Sigmoid colon (tissue), 7 donors: ENCODE results near the gene HERC3. TPM values are rescaled to one million over a fixed set of nuclear protein-coding genes. Genes with fewer than 3 reads are reported as not detected.

ENCODE experiments used
- DNase-seq: peaks from one replicate; pipeline ENCODE4 v3.0.0-alpha.2; 2019
- H3K27ac ChIP-seq, 4 donors: fragments of 200-600 bp; sonication (generic); one replicate each; pipeline ENCODE4 v1.5.1; 2016 to 2019; ENCODE audit warnings: mild to moderate bottlenecking in 1 of 4
- H3K27me3 ChIP-seq, 3 donors: fragments of 200-600 bp; sonication (generic); one replicate each; pipeline ENCODE4 v1.5.1; 2019; ENCODE audit warnings: mild to moderate bottlenecking in 1 of 3
- H3K36me3 ChIP-seq, 4 donors: fragments of 200-600 bp; sonication (generic); one replicate each; pipeline ENCODE4 v1.5.1; 2016 to 2019
- H3K4me1 ChIP-seq, 4 donors: fragments of 200-600 bp; sonication (generic); one replicate each; pipeline ENCODE4 v1.5.1; 2017 to 2019
- H3K4me3 ChIP-seq, 4 donors: fragments of 200-600 bp; sonication (generic); one replicate each; pipeline ENCODE4 v1.5.1; 2017 to 2019; ENCODE audit warnings: mild to moderate bottlenecking in 2 of 4, moderate library complexity in 1 of 4
- H3K9me3 ChIP-seq, 4 donors: fragments of 200-600 bp in 3 of 4; sonication (generic) in 3 of 4; one replicate each; pipeline versions ENCODE4 v1.5.1 to v1.6.1; 2013 to 2019
- CTCF ChIP-seq, 4 experiments: fragments of 450-650 bp in 3 of 4; fragments of 200-600 bp in 1 of 4; IDR thresholded peaks; one replicate each; pipeline ENCODE4 v1.5.1; 2016 to 2019; ENCODE audit warnings: antibody characterized with exemption in 4 of 4, mild to moderate bottlenecking in 3 of 4, moderate library complexity in 2 of 4
- EP300 ChIP-seq, 4 donors: sonication (generic); formaldehyde crosslinking; IDR thresholded peaks; one replicate each; pipeline ENCODE4 v1.6.1; 2017; ENCODE audit warnings: antibody characterized with exemption in 4 of 4
- POLR2A ChIP-seq, 2 donors: fragments of 450-650 bp; IDR thresholded peaks; one replicate each; pipeline ENCODE4 v1.6.1; 2016; ENCODE audit warnings: antibody characterized with exemption in 2 of 2, mild to moderate bottlenecking in 2 of 2, moderate library complexity in 2 of 2
- POLR2AphosphoS5 ChIP-seq, 4 donors: sonication (generic); formaldehyde crosslinking; IDR thresholded peaks; one replicate each; pipeline ENCODE4 v1.6.1; 2017; ENCODE audit warnings: antibody characterized with exemption in 4 of 4
- WGBS, 2 donors: extraction: QIAGEN DNeasy Blood & Tissue Kit; methylation state at CpG; one replicate each; pipeline ENCODE4 v1.1.7; 2013; 5-methylcytosine and 5-hydroxymethylcytosine counted together
- intact Hi-C: fragments of 100-400 bp; cut with DNase I; formaldehyde crosslinking; loops from one replicate; pipeline ENCODE4 v1.15.1; 2023
- polyA plus RNA-seq, 3 donors: library from polyadenylated mRNA; stranded (reverse); fragments of 200-250 nt; gene quantifications; one replicate each; pipeline ENCODE4 v1.2.3, GENCODE V29; 2013
- total RNA-seq, 4 donors: library from RNA; depleted of rRNA; stranded (reverse); fragments of >200 nt; gene quantifications; one replicate each; pipeline ENCODE4 v1.1.0, GENCODE V29; 2016
- donor health status: healthy with polysubstance abuse.
- donor health status: Bipolar disorder and iron deficiency.
- donor health status: healthy.

HERC3 gene
- total and polyA plus RNA-seq, 7 donors = 12.2 to 44.9 (median 34.6) TPM

GRCh38 chr4:88623097-88623496 is 30.8 kb downstream of the HERC3 start:
- no peak for DNase-seq
- H3K4me1 ChIP-seq = peaks cover 0 to 10% (median 5%) of the 10 kb centered on the region in 4 donors
- H3K27me3 ChIP-seq = no peaks in the 10 kb centered on the region
- no peak overlapping the region for H3K27ac ChIP-seq
- TF ChIP-seq EP300 (IDR thresholded peaks at IDR 0.05) (no peak), POLR2A (IDR thresholded peaks at IDR 0.05) (no peak), POLR2AphosphoS5 (IDR thresholded peaks at IDR 0.05) (no peak), CTCF (IDR thresholded peaks at IDR 0.05) (no peak)
- WGBS, 2 donors = 96% methylated on average over 3 of the region's 3 CpGs
- no peaks in the 10 kb centered on the region for H3K9me3 ChIP-seq
- no peak overlapping the region for H3K4me3 ChIP-seq
- intact Hi-C loops = no loop called here
- no peaks in the 10 kb centered on the region for H3K36me3 ChIP-seq

GRCh38 chr4:88628746-88629145 is 36.5 kb downstream of the HERC3 start:
- H3K27ac ChIP-seq = no peak overlapping the region
- H3K4me3 ChIP-seq = no peak overlapping the region
- H3K9me3 ChIP-seq = no peaks in the 10 kb centered on the region
- H3K27me3 ChIP-seq = no peaks in the 10 kb centered on the region
- DNase-seq = no peak
- no peaks in the 10 kb centered on the region for H3K36me3 ChIP-seq
- H3K4me1 ChIP-seq = peaks cover 0 to 9% (median 4%) of the 10 kb centered on the region in 4 donors
- 96 to 98% methylated on average over 8 of the region's 8 CpGs for WGBS, 2 donors
- TF ChIP-seq EP300 (IDR thresholded peaks at IDR 0.05) (no peak), CTCF (IDR thresholded peaks at IDR 0.05) (no peak), POLR2AphosphoS5 (IDR thresholded peaks at IDR 0.05) (no peak), POLR2A (IDR thresholded peaks at IDR 0.05) (no peak)
- intact Hi-C loops = no loop called here

GRCh38 chr4:88629826-88630225 is 37.5 kb downstream of the HERC3 start:
- no peaks in the 10 kb centered on the region for H3K27me3 ChIP-seq
- no peak for DNase-seq
- peaks cover 0 to 9% (median 4%) of the 10 kb centered on the region in 4 donors for H3K4me1 ChIP-seq
- H3K4me3 ChIP-seq = no peak overlapping the region
- intact Hi-C loops = no loop called here
- H3K27ac ChIP-seq = no peak overlapping the region
- TF ChIP-seq POLR2AphosphoS5 (IDR thresholded peaks at IDR 0.05) (no peak), POLR2A (IDR thresholded peaks at IDR 0.05) (no peak), CTCF (IDR thresholded peaks at IDR 0.05) (no peak), EP300 (IDR thresholded peaks at IDR 0.05) (no peak)
- H3K36me3 ChIP-seq = no peaks in the 10 kb centered on the region
- H3K9me3 ChIP-seq = no peaks in the 10 kb centered on the region

- no peak for TF ChIP-seq POLR2A (IDR thresholded peaks at IDR 0.05)
- TF ChIP-seq CTCF (IDR thresholded peaks at IDR 0.05) = no peak
- TF ChIP-seq POLR2AphosphoS5 (IDR thresholded peaks at IDR 0.05) = no peak
- TF ChIP-seq EP300 (IDR thresholded peaks at IDR 0.05) = no peak
- Histone ChIP-seq H3K27ac (no peak overlapping the region), H3K4me1 (peaks cover 0 to 9% (median 4%) of the 10 kb centered on the region in 4 donors), H3K4me3 (no peak overlapping the region), H3K9me3 (no peaks in the 10 kb centered on the region), H3K36me3 (no peaks in the 10 kb centered on the region), H3K27me3 (no peaks in the 10 kb centered on the region)
- no peak for DNase-seq
- intact Hi-C loops = no loop called here
- 31 to 74% methylated on average over 2 of the region's 2 CpGs for WGBS, 2 donors
Observed at GRCh38 chr4:88630756-88631155, 38.5 kb downstream of the HERC3 start.

- no peak for DNase-seq
- intact Hi-C loops = no loop called here
- Histone ChIP-seq H3K9me3 (no peaks in the 10 kb centered on the region), H3K4me1 (peaks cover 0 to under 1% (median 0%) of the 10 kb centered on the region in 4 donors), H3K36me3 (no peaks in the 10 kb centered on the region), H3K27me3 (no peaks in the 10 kb centered on the region), H3K4me3 (no peak overlapping the region), H3K27ac (no peak overlapping the region)
- TF ChIP-seq POLR2A (IDR thresholded peaks at IDR 0.05) (no peak), POLR2AphosphoS5 (IDR thresholded peaks at IDR 0.05) (no peak), CTCF (IDR thresholded peaks at IDR 0.05) (no peak), EP300 (IDR thresholded peaks at IDR 0.05) (no peak)
- WGBS, 2 donors = 95 to 96% methylated on average over 2 of the region's 2 CpGs
Observed at GRCh38 chr4:88643932-88644331, 51.7 kb downstream of the HERC3 start.
